Gastroesophageal sphincter (tissue), 3 donors: ENCODE data around the gene TRMT61A.

Experiments
- EP300 ChIP-seq: sonication (generic); formaldehyde crosslinking; IDR thresholded peaks from one replicate; pipeline ENCODE4 v1.6.1; 2017; ENCODE audit warnings: antibody characterized with exemption, mild to moderate bottlenecking
- POLR2A ChIP-seq, 2 donors: fragments of 450-650 bp; IDR thresholded peaks; one replicate each; pipeline ENCODE4 v1.6.1; 2017; ENCODE audit warnings: antibody characterized with exemption in 2 of 2, mild to moderate bottlenecking in 2 of 2, moderate library complexity in 1 of 2
- POLR2AphosphoS5 ChIP-seq: sonication (generic); formaldehyde crosslinking; IDR thresholded peaks from one replicate; pipeline ENCODE4 v1.6.1; 2017; ENCODE audit warnings: antibody characterized with exemption
- TF ChIP-seq, protein P1 (sequence below), 4 experiments: fragments of 200-600 bp in 2 of 4; fragments of 450-650 bp in 2 of 4; sonication (generic) in 1 of 4; IDR thresholded peaks; one replicate each; pipeline ENCODE4 v1.5.1; 2017 to 2019; ENCODE audit warnings: antibody characterized with exemption in 4 of 4, mild to moderate bottlenecking in 2 of 4, moderate library complexity in 2 of 4

GRCh38 chr14:103538291-103539055 lies 9.5 kb downstream of the TRMT61A start:
- TF ChIP-seq, protein P1, sequence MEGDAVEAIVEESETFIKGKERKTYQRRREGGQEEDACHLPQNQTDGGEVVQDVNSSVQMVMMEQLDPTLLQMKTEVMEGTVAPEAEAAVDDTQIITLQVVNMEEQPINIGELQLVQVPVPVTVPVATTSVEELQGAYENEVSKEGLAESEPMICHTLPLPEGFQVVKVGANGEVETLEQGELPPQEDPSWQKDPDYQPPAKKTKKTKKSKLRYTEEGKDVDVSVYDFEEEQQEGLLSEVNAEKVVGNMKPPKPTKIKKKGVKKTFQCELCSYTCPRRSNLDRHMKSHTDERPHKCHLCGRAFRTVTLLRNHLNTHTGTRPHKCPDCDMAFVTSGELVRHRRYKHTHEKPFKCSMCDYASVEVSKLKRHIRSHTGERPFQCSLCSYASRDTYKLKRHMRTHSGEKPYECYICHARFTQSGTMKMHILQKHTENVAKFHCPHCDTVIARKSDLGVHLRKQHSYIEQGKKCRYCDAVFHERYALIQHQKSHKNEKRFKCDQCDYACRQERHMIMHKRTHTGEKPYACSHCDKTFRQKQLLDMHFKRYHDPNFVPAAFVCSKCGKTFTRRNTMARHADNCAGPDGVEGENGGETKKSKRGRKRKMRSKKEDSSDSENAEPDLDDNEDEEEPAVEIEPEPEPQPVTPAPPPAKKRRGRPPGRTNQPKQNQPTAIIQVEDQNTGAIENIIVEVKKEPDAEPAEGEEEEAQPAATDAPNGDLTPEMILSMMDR (IDR thresholded peaks at IDR 0.05) = peak in 1 of 4 experiments; percentile 3
- TF ChIP-seq POLR2A (IDR thresholded peaks at IDR 0.05) (no peak), EP300 (no peak), POLR2AphosphoS5 (no peak)
